Progenitor cell of endocrine pancreas (in vitro differentiated cells): ENCODE measurements around the gene RAB3IL1. TPM values are rescaled to one million over a fixed set of nuclear protein-coding genes. Genes with fewer than 3 reads are reported as not detected.

ENCODE experiments used
- DNase-seq: peaks from one replicate; pipeline ENCODE4 v3.0.0; 2021; ENCODE audit warnings: low spot score; ENCODE audit not compliant: unreplicated experiment
- H3K27ac Mint-ChIP-seq: 2 replicates; pipeline ENCODE4 v1.8.0; 2021; ENCODE audit warnings: mild to moderate bottlenecking, moderate library complexity, mixed read lengths
- H3K27me3 Mint-ChIP-seq: 2 replicates; pipeline ENCODE4 v1.8.0; 2021; ENCODE audit warnings: mixed read lengths
- H3K36me3 Mint-ChIP-seq: 2 replicates; pipeline ENCODE4 v1.8.0; 2022; ENCODE audit warnings: mixed read lengths; ENCODE audit not compliant: insufficient read depth
- H3K4me1 Mint-ChIP-seq: 2 replicates; pipeline ENCODE4 v1.8.0; 2021; ENCODE audit warnings: low read depth, mixed read lengths
- H3K4me3 Mint-ChIP-seq: 2 replicates; pipeline ENCODE4 v1.8.0; 2021; ENCODE audit warnings: low read depth, mild to moderate bottlenecking, moderate library complexity, mixed read lengths
- H3K9me3 Mint-ChIP-seq: 2 replicates; pipeline ENCODE4 v1.8.0; 2021; ENCODE audit warnings: low read depth, mixed read lengths
- total RNA-seq: library from RNA; stranded (reverse); gene quantifications from 2 replicates; pipeline ENCODE4 v1.2.1, GENCODE V29; 2021
- TF ChIP-seq, protein P1 (sequence below): fragments of 200-600 bp; sonication (generic); IDR thresholded peaks from one replicate; pipeline ENCODE4 v1.5.0; 2021; ENCODE audit warnings: antibody characterized with exemption, mild to moderate bottlenecking; ENCODE audit not compliant: unreplicated experiment

The RAB3IL1 gene
- total RNA-seq, 1 donor from 2014 or later: 0.53 TPM

DNA sequence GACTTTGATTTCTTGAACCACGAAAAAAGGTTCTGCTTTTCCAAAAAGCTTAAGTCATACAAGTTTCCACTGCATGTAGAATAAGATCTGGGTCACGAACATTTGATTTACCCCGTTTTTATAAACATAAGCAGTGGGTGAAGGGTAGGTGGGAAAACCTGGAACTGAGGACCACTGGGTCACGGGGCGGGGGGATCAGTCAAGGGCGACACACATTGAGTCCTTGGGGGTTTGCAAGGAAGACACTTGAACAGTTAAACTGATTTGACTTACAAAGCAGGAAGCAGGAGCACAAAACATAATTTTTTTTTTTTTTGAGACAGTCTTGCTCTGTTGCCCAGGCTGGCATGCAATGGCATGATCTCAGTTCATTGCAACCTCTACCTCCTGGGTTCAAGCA is 36.9 kb downstream of the RAB3IL1 start:
- TF ChIP-seq, protein P1, sequence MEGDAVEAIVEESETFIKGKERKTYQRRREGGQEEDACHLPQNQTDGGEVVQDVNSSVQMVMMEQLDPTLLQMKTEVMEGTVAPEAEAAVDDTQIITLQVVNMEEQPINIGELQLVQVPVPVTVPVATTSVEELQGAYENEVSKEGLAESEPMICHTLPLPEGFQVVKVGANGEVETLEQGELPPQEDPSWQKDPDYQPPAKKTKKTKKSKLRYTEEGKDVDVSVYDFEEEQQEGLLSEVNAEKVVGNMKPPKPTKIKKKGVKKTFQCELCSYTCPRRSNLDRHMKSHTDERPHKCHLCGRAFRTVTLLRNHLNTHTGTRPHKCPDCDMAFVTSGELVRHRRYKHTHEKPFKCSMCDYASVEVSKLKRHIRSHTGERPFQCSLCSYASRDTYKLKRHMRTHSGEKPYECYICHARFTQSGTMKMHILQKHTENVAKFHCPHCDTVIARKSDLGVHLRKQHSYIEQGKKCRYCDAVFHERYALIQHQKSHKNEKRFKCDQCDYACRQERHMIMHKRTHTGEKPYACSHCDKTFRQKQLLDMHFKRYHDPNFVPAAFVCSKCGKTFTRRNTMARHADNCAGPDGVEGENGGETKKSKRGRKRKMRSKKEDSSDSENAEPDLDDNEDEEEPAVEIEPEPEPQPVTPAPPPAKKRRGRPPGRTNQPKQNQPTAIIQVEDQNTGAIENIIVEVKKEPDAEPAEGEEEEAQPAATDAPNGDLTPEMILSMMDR: no peak
- no peaks in the 10 kb centered on the region for H3K36me3 Mint-ChIP-seq
- H3K27me3 Mint-ChIP-seq: peaks cover 3% of the 10 kb centered on the region
- no peak overlapping the region for H3K27ac Mint-ChIP-seq
- no peak overlapping the region for H3K4me3 Mint-ChIP-seq
- DNase-seq: no peak
- no peaks in the 10 kb centered on the region for H3K9me3 Mint-ChIP-seq
- H3K4me1 Mint-ChIP-seq: no peaks in the 10 kb centered on the region

DNA sequence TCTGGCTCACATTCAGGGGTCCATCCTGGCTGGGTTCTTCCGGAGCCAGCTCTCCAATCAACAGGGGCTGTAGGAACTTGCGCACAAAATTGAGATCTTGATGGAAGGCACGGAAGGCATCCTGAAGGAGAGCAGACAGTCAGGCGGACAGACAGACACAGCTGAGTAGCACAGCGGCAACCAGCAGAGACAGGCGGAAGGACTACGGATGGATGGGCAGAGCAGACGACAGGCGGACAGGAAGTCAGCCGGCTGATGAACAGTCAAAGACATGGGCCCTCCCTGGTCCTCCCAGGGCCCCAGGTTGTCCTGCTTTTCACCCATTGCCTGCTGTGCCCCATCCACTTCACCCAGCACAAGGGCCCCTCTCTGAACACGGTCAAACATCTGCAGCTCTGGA is 37.3 kb downstream of the RAB3IL1 start:
- no peak for DNase-seq
- H3K4me1 Mint-ChIP-seq: no peaks in the 10 kb centered on the region
- TF ChIP-seq, protein P1: no peak
- peaks cover 3% of the 10 kb centered on the region for H3K27me3 Mint-ChIP-seq
- no peak overlapping the region for H3K4me3 Mint-ChIP-seq
- H3K9me3 Mint-ChIP-seq: no peaks in the 10 kb centered on the region
- no peaks in the 10 kb centered on the region for H3K36me3 Mint-ChIP-seq
- H3K27ac Mint-ChIP-seq: no peak overlapping the region

DNA sequence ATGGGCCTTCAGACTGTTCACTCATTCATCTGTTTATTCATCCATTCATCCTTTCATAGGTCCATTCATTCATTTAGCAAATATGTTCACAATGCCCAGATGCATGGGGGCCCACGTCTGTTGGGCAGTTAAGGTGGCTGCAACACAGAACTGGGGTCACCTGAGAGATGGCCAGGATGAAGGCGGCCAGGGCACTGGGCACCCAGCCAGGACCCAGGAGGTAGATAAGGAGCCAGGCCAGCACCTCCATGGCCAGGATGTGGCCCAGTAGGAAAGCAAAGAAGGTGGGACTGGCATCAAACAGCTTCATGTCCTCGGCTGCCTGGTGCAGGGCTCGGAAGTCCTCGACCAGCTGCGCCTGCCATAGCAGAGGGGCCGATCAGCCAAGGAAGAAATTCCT is 38.2 kb downstream of the RAB3IL1 start:
- Mint-ChIP-seq H3K4me1 (no peaks in the 10 kb centered on the region), H3K4me3 (no peak overlapping the region), H3K9me3 (no peaks in the 10 kb centered on the region), H3K36me3 (no peaks in the 10 kb centered on the region), H3K27me3 (peaks cover 3% of the 10 kb centered on the region), H3K27ac (no peak overlapping the region)
- no peak for DNase-seq
- TF ChIP-seq, protein P1: no peak

DNA sequence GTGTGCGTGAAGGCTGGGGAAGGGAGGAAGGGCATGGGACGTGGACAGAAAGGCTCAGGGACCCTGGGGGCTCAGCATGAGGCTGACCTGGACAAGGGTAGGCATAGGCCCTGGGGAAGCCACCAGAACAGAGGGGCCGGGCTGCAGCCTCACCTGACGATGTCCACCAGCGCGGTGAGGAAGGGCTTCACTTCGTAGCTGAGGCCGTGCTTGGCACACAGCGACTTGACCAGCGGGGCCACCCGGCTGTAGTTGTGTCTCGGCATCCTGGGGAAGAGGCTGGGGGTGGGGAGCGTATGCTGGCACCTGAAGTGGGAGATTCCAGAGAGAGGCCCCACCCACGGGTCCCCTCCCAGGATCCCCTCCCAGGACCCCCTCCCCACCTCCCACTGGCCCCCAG is 41.7 kb downstream of the RAB3IL1 start:
- Mint-ChIP-seq H3K4me1 (peaks cover 5% of the 10 kb centered on the region), H3K27ac (no peak overlapping the region), H3K9me3 (no peaks in the 10 kb centered on the region), H3K36me3 (no peaks in the 10 kb centered on the region), H3K27me3 (peaks cover 11% of the 10 kb centered on the region), H3K4me3 (no peak overlapping the region)
- TF ChIP-seq, protein P1: no peak
- DNase-seq: no peak

DNA sequence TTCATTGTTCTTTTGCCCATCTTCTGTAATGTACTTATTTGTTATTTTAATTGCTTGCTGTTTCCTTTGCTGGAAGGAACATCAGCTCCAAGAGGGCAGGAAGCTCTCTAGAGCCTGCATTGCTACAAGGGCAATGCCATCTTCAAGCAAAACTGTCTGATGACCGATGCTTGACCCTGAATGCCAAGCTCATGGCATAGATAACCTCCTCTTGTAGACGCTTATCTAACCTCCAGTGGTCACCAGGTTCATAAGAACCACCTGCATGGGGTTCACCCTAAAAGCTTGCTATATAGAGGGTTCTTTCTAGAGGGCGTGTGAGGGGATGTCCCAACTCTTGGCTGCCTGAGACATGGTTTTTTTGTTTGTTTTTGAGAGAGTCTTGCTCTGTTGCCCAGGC is 42.5 kb downstream of the RAB3IL1 start:
- Mint-ChIP-seq H3K27ac (no peak overlapping the region), H3K36me3 (no peaks in the 10 kb centered on the region), H3K27me3 (peaks cover 8% of the 10 kb centered on the region), H3K4me3 (no peak overlapping the region), H3K9me3 (no peaks in the 10 kb centered on the region), H3K4me1 (peaks cover 6% of the 10 kb centered on the region)
- DNase-seq: no peak
- TF ChIP-seq, protein P1: no peak
